ENCODE measurements around the gene COBL.

The COBL gene

DNA sequence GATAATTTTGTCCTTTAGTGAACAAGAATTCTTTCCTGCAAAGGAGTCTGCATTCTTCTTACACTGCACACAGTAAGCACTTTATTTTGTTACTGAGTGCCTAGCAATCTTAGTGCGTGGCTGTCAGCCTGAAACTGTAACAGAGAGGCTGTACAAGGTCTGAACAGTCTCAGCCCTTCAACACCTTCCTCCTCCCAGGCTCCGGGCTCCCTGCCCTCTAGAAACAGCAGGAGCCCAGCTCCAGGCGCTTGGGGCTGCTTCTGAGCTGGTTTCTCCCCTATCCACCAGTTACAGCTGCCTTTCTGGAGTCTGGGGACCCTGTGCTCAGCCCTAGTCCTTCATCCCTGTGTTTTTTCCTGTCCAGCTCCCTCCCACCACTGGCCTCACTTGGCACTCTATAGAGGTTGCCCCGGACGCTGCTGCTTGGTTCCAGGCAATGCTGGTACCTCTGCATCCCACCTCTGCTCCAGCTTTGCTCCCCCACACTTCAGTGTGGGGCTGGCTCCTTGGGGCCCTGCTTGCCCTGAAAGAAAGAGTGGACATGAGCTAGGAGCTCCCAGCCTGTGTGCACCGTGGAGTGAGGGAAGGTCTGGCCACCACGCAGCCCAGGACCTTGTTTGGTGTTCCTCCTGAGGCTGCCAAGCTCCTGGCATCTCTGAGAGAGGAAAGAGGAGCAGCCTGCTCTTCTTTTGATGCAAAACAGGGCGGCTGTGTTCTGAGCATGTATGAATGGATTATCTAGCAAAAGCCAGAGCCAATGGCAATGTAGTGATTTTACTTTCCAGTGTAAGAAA is 282.7 kb downstream of the COBL start:
- no peak for DNase-seq

DNA sequence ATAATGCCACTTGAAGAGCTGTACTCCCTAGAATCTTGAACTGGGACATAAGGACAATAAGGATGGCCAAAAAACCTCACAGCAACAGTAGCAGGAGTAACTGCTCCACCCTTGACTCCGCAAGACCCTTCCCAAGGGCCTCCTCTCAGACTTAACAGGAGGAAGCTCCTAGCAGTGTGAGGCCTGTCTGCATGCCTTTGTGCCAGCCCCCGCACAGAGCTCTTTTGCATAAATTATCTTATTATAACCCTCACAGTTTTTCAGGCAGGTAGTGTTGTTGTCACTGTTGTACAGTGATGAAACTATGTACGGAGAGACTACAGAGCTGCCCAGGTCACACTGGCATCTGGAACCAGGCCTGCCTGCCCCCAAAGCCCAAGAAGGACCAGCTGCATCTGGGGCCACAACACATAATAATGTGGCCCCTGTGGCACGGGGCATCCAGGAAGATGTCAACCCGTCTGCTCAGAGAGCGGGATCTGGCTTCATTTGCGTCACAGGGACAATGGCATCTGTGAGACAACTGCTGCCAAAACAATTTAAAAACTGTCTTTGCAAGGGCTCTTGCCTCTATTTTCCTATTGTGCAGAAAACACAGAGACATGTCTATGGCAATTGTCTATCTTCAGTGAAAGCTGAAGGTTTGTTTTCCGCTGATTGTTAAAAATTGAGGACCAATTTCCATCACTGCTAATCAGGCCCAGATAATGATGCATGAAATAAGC is 284.7 kb downstream of the COBL start:
- DNase-seq, result no peak

DNA sequence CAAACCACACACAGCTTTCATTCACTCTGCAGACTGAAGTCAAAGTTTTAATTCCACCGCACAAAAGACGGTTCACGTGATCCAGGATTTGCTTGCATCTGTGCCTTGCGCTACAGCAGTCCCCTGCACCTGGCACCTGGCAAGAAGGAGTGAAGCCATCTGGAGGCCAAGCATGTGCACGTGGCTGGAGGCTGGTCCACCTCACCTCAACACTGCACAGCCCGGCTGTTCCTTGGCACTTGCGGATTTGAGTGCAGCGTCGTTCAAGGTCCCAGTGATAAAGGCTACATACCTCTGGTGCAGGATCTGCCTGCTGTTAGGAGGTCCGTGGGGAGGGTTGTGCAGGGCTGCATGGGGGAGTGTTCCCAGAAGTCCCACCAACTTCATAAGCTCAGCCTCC is 285.4 kb downstream of the COBL start:
- no peak for DNase-seq

DNA sequence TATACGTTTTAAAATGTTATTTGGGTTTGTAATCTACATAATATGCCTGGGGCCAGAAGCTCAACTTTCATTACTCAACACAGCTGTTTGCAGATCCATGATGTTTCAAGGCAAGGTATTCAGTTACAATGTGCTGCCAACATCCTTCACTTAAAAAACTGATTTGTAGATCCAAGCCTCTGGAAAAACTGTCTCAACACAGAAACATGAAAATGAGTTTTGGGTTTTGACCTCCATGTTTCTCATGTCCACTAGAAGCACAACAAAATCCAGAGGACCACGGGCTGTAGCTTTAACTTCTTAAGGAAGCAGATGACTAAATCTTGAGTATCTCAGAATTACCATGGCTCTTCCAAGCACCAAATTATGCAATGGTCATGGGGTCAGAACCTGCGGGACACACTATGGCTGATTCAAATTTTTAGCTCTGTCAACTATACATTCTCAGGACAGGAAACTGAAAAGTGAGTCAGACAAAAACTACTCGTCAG is 286.9 kb downstream of the COBL start:
- DNase-seq, result no peak

DNA sequence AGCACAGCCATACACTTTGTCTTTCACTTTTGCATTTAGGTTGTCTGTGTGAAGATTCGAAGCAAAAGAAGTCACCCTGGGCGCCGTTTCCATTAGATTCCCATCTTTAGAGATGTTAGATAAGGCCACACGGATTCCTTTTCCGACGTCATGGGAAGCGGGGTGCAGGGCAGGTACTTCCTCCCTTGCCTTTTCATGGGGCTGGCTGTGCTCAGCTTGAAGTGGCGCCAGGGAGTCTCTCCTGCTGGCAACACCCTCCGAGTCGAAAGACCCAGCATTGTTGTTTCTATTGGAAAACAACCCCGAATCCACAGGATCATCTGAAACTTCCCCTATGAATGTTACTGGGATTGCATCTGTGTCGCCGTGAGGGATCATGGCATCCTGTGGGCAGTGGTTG is 287.5 kb downstream of the COBL start:
- DNase-seq, result no peak

DNA sequence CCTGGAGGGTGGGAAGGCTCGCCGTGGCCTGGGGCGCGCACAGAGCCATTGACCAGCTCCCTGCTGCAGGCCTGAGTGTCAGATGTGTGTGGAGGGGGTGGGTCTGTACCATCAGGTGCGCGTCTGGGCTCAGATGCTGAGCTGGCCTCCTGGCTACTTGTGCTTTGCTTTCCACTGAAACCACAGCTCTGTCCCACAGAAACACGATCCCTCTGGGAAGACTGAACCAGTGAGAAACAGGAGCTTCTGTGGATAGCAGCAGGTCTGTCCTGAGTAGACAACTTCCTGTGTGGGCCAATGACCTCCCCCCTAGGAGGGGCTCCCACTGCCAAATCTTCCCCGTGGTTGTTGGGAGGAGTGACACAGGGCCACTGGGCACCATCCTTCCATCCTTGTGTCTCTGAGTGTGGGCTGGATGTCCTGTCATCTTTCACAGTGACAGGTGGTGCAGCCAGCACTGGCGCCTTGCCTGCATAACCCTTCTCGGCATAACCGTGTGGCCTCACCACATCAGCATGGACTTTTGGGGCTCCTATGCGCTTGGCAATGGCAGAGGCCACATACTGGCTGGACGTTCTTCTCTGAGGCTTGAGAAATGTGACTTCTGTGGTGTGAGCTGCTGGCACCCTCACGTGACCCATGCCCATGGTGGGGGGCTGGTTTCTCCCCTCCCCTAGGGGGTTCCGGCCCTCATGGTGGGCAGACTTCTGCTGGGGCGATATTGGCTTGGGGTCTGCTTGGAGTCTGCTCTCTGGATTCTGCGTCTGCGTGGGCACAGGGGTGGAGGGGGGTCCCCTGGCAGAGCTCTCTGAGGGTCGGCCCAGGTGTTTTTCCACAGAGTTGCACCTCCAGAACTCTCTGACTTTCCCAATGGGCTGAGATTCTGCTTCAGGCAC is 288.4 kb downstream of the COBL start:
- no peak for DNase-seq

DNA sequence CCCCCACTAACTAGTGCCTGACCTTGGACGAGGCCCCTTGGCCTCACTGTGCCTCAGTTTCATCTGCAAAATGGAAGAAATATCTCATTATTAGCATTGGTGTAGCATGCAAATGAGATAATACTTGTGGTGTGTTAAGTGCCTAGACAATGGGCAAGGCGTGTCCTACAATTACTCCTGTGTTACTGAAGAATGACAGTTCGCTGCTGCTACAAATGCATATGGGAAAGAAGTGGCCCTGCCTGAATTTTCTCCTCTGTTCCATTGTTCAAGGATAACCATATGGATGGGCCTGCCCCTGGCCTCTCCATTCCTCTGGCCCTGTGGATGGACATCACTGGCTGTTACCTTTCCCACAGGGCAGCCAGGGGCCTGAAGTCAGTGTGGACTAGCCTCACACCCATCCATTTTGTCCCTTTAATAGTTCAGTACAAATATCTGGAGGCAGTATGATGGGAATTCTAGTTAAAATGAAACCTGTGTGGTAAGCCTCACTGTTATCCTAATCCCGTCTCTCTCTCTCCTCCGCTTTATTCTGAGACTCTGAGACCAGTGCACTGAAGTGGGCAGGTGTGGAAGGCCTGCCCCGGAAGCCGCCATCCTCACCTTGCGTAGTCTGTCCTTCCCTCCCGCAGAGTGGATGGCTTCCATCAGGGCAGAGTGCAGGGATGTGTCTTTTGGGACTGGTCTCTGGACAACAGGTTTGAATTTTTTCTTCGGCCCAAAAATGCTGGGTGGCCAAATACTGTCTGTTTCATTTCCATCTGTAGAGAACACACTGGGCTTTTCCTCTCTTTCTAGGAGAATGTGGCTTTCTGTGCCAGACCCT is 289.3 kb downstream of the COBL start:
- no peak for DNase-seq

DNA sequence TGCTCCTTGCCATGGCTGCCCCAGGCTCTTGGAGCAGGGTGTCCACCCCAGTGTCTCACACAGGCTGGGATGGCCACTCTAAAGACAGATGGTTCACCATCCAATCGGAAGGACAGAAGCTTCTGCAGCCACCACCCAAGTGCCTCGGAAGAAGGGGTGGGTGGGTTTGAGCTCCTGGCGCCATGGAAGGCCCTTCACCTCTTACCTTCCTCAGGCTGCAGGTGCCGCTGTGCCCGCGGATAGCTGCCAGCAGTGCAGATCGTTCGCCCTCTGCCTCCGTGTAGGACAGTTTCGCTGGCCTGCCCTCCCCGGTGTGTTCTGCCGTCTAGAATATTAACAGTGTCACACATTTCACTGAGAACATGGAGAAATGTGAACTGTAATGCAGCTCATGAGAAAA is 290.3 kb downstream of the COBL start:
- no peak for DNase-seq

DNA sequence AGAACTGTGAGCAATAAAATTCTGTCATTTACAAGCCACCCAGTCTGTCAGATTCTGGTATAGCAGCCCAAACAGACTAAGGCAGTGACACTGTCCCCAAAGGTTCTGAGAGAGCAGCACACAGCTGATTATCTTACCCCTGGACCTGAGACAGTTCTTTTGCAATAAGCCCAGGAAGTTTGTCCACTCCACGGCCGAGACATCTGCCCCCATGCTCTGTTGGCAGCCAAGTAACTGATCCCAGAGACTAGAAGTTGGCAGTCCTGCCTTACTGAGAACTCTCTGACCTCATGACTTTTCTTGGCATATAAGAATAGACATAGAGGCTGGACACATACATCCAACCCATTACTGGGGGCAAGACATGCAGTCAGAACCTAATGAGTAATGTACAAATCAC is 290.9 kb downstream of the COBL start:
- DNase-seq, result no peak

DNA sequence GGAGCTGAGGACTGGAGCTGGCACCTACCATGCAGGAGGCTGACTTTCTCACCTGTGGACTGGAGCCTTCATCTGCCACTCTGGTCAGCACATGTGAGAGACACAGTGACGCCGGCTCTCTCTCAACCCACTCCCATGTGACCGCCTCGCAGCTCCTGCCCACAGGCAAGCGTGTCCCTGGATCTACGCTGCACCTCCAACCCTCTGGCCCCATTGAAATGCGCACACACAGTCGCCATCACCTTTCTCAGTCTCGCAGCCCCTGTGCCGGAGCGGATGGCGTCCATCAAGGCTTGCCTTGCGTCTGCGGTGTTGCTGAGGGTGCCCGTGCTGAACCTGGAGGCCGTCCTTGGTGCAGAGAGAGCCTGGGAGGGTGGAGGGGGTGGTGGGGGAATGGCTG is 291.7 kb downstream of the COBL start:
- DNase-seq, result no peak

DNA sequence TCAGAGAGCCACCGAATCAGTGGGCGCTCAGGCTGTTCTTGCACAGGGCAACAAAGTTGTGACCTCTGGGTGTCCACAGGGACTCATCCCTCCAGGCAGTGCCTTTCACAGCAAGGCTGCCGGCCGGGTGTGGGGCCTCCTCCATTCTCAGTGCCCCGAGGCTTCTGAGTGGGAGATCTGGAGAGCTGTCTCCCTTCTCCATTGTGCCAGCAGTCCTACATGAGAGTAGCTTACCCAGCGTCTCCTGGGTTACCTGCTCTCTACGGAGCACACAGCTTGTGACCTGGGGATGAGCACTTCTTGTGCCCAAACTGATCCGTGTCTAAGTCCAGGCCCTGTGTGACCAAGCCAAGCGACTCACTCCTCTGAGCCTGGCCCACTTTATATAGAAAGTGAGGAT is 293.1 kb downstream of the COBL start:
- no peak for DNase-seq

DNA sequence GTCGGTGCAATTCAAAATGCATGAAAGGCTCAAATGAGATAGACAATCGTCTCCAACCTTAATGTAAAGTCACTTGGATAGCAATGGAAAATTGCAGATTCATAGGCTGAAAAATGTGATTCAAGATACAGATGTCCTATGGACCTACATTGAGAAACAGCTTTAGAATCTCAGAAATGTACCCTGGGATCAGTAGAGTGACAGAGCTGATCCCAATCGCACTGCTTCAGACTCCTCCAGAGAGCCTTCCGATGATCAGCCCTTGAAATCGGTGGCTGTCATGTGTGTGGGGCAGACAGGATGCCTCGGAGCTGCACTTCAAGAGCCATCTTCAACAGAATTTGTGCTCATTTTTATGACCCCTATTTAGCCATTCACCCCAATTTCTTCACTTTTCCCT is 293.8 kb downstream of the COBL start:
- no peak for DNase-seq

DNA sequence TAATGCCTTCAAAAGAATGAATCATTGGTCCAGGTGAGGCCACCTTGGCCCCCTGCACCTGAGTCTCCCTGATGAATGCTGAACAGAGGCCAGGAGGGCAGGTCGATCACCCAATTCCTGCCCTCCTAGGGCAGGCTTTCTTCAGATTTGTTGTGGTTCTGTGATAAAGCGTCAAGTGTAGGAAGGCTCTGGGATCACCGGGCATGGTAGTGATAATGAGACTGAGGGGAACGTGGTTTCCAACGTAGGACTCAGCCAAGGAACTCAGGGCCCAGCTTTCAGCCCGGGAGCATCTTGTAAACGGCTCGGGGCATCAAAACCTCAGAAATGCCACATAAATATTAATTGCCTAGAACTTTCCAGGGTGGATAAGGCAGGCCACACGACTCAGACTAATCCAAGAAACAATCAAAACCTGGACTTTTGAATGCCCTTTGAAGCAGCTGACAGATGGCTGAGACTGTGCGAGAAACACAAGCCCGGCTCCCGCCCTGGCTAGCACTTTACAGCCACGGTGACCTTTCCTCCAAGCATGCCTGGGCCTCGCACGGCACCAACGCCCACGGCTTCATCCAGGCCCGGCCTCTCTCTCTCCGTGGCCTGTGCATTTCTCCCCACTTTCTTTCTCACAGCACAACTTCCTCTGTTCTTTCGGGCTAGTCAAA is 294.6 kb downstream of the COBL start:
- no peak for DNase-seq

DNA sequence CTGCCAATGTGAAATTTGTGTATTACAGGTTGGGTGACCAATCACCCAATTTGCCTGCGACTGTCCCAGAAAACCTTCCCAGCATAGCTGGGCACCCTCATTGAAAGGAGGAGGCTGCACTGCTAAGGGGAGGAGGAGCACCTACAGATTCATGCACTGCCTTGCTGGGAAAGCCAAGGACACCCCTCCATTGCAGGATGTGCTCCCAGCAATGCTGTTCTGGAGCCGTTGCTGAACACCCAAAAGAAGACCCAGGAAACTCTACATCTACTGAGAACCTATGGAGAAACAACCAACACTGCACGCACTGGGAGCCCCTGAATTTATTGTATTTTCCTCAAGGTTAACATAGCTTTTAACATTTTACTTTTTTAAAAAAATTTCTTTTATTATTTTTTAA is 295.7 kb downstream of the COBL start:
- DNase-seq, result no peak

DNA sequence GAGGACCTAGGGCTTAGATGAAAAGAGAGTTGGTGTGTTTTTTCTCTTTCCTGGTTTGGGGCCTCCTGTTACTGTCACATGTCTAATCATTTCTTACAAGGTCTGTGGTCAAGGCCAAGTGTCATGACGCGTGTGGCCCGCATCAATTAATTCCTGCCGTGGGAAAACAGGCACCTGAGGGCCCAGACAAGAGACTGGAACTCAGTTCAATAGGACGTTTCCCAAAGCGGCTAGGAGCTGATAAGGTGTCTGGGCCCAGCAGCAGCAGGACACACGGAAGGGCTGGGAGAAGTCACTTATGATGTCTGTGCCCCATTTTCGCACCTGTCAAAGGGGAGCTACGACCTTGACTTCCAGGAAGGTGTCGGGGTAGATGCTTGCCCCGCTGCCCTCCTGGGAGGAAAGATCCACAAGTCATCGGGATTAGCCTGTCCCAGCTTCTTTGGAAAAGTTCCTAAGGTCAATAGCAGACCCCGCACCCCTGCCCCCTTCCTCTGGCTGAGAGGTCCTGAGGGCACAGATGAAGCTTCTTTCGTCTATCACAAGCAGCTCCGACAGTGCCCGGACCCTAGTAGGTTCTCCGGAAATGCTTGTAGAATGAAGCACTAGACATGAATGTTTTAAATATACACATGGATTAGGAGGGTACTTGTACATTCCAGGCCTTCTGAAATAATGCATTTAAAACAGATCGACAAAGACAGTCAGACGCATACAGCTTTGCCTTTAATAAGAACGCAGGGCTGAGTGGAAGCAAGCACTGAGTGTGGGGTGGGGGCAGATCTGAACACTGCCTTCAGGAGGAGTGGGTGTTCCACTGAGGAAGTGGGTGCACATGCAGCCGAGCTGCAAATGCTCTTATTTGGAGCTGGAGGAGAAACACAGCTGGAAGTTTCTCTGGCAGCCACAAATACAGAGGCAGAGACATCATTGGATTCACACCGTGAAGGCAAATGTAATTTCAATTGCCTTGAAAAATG is 296.4 kb downstream of the COBL start:
- no peak for DNase-seq

DNA sequence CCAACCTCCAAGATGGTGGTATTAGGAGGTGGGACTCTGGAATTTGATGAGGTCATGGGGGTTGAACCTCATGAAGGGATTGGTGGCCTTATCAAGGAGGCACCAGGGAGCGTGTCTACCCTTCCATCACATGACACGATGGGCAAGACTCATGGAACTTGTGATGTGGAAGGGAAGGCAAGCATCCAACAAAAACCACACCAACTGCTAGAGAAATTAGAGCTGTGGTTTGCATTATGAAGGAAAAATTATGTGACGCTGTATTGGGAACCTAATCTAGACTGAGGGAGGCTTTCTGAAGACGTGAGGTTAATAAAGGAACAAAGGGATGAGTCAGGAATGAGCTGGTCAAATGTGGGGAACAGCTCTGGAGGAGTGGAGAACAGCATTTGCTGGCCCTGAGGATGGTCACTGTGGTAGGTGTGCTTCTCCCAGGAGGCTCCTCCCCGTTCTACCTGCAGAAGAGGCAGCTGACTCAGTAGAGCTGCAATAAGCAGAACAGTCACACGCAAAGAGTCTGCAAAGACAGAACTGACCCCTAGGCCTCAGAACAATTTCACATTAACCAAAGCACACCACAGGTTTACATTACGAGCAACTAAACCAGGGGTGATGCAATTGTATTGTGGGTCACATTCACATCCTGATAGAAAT is 297.3 kb downstream of the COBL start:
- DNase-seq, result no peak

DNA sequence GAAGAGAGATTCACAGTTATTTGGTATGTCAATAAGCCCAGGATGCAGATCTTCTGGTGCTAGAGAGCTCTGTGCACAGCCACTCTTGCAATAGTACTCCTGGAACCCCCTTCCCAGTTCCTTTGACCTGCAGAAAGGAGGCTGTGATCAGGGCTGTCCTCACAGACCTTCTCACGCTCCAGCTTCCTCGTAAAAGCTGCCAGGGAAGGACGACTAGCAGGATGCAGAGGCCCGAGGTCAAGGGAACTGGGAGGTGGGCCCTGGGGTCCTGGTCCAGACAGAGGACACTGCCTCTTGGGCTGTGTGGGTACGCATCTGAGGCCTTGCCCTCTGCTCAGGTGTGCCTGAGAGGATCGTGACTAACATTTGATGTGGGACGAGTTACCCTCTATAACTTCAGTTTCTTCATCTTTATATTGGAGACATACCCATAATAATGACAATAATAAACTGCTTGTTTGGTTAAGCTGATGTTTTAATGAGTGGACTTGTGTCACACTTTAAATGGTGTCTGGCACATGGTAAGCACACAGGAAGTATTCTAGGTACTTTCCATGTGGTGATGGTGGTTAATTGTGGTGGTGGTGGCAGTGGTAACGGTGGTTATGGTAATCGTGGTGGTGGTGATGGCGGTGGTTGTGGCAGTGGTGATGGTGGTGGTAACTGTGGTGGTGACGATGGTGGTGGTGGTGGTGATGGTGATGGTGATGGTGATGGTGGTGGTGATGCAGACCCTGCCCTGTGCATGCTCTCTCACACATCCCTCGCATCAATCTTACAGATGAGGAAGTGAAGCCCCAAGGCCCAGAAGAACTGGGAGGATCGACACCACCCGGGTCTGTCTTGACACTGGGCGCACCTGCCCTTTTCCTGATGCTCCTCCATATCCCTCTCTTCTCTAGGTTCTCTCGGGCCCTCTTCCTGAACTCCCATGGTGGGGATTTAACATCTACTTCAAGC is 298.8 kb downstream of the COBL start:
- DNase-seq, result no peak

DNA sequence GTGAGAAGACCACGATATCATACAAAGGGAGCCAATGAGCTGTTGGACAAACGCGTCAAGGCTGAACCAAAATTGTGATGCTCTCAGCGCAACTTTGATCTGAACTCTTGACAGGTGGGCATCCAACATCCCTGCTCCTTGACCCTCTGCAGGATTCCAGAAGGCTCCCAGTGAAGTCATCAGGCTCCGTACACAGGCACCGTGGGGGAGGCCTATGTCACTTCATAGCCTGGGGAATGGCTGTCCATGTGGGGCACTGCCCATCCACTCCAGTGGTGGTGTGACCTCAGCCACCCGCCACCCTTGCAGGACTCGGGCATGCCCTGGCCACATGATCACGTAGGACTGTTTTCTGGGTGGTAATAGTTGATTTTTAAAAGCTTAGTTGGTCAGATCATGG is 300.1 kb downstream of the COBL start:
- no peak for DNase-seq

DNA sequence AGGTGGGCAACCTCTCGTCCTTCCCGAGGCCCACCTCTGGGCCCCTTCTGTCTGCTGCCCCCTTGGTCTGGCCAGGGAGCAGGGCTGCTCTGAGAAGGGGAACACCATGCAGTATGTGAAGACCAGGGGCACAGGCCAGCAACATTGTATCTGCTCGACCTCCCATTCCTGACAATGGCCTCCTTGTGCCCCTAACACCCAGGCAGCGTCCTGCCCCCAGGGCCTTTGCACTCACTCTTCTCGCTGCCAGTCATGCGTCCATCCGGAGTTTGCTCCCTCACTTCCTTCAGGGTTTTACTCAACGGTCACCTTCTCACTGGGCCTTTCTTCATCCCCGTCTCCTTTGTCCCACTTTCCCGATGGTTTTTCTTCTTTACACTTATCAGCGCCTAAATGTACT is 301.0 kb downstream of the COBL start:
- no peak for DNase-seq
